Activated CD8-positive, alpha-beta memory T cell treated with anti-CD3 and anti-CD28 coated beads for 4 hours (primary cell): ENCODE measurements around the gene RIMKLB.
"Not testable (repeated sequence)": the region's sequence is repeated elsewhere in the genome, so short reads cannot be mapped to it uniquely, and the experiment has no call there.

Experiments used
- DNase-seq, 2 donors: peaks; one replicate each; pipeline ENCODE4 v3.0.0-alpha.2; 2020; ENCODE audit warnings: low read depth in 2 of 2

Gene RIMKLB

GRCh38 chr12:8818526-8818925 lies 120.7 kb downstream of the RIMKLB start:
- no peak for DNase-seq

DNA sequence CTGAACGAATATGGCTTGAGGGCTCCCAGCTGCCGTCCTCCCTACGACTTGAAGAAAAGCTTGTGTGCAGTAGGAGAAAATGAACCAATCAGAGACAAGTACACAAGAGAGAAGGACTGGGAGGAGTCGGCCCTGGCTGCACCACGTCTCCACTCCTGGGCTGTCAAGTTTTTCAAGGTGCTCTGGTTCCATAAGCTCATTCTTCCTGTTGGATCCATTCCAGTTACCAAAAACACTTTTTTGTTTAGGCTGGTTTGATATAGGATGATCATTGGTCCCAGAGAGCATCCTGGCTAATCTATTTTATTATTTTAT lies 121.8 kb downstream of the RIMKLB start:
- no peak for DNase-seq

GRCh38 chr12:8820676-8821407 lies 123.1 kb downstream of the RIMKLB start:
- not testable (repeated sequence) for DNase-seq

- no peak for DNase-seq
These were observed 123.8 kb downstream of the RIMKLB start for GRCh38 chr12:8821591-8821990.

GRCh38 chr12:8822298-8822697 lies 124.5 kb downstream of the RIMKLB start, which contains the start of gene A2ML1:
Gene A2ML1 (plus strand): TSS chr12:8822621. CDS start chr12:8822652, 31 bp downstream.
- DNase-seq: no peak

GRCh38 chr12:8823565-8824300 lies 125.9 kb downstream of the RIMKLB start:
- no peak for DNase-seq

GRCh38 chr12:8827551-8828256 lies 129.9 kb downstream of the RIMKLB start:
- no peak for DNase-seq

GRCh38 chr12:8828257-8829124 lies 130.7 kb downstream of the RIMKLB start:
- no peak for DNase-seq

DNA sequence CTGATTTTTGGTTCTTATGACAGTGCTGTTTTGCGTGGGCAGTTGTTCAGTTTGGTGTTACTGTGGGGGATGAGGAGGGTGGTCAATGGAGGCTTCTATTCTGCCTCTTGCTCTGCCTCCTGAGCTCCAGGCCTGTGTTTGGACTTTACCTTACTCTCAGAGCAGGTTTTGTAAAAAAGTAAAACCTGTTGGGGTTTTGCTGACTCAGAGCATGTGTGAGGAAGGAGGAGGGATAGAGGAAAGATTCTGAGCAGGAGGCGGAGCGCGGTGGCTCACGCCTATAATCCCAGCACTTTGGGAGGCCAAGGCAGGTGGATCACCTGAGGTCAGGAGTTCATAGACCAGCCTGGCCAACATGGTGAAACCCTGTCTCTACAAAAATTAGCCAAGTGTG lies 131.3 kb downstream of the RIMKLB start:
- no peak for DNase-seq

- DNase-seq: no peak
These were observed 131.8 kb downstream of the RIMKLB start for GRCh38 chr12:8829621-8830020.

DNA sequence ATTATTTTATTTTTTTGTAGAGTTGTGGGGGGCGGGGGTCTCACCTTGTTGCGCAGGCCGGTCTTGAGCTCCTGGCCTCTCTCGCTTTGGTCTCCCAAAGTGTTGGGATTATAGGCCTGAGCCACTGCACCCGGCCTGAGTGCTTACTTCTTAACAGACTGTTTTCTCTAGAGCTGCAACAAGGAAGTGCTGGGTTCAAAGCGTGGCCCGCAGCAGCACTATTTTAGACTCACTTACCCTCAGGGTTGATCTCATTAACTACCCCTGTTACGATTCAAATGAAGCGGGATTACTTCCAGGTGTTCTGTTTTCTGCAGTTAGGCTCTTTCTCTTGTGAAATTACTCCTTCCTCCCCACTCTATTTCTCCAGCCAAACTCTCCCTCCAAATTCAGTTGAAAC lies 133.3 kb downstream of the RIMKLB start:
- no peak for DNase-seq

GRCh38 chr12:8832500-8832899 lies 134.7 kb downstream of the RIMKLB start:
- no peak for DNase-seq
